Femur (tissue), 1 donor: ENCODE results near the gene CLHC1.
"Not testable (repeated sequence)": the region's sequence is repeated elsewhere in the genome, so short reads cannot be mapped to it uniquely, and the experiment has no call there.

Source experiments
- DNase-seq: peaks from one replicate; pipeline ENCODE4 v3.0.0-alpha.2; 2017

The CLHC1 gene

GRCh38 chr2:55152475-55153412 is 79.3 kb downstream of the CLHC1 start:
- no peak for DNase-seq

GRCh38 chr2:55151733-55152433 is 80.2 kb downstream of the CLHC1 start:
- DNase-seq = no peak

GRCh38 chr2:55150834-55151233 is 81.3 kb downstream of the CLHC1 start:
- DNase-seq = no peak

- no peak for DNase-seq
Measured at GRCh38 chr2:55148269-55148668, 83.8 kb downstream of the CLHC1 start.

GRCh38 chr2:55147531-55147930 is 84.6 kb downstream of the CLHC1 start:
- DNase-seq = no peak

- DNase-seq = no peak
Measured at GRCh38 chr2:55147041-55147440, 85.1 kb downstream of the CLHC1 start.

- no peak for DNase-seq
Measured at GRCh38 chr2:55146263-55146662, 85.8 kb downstream of the CLHC1 start.

GRCh38 chr2:55144922-55145820 is 86.9 kb downstream of the CLHC1 start:
- no peak for DNase-seq

- DNase-seq = not testable (repeated sequence)
Measured at GRCh38 chr2:55143706-55144105, 88.4 kb downstream of the CLHC1 start.

- no peak for DNase-seq
Measured at GRCh38 chr2:55142518-55142917, 89.6 kb downstream of the CLHC1 start.

- no peak for DNase-seq
Measured at GRCh38 chr2:55141572-55142413, 90.3 kb downstream of the CLHC1 start.

- DNase-seq = no peak
Measured at GRCh38 chr2:55140316-55141219, 91.5 kb downstream of the CLHC1 start.

- DNase-seq = no peak
Measured at GRCh38 chr2:55139305-55139704, 92.8 kb downstream of the CLHC1 start.

- DNase-seq = no peak
Measured at GRCh38 chr2:55138882-55139229, 93.2 kb downstream of the CLHC1 start.

GRCh38 chr2:55138014-55138881 is 93.8 kb downstream of the CLHC1 start:
- no peak for DNase-seq

GRCh38 chr2:55137024-55137958 is 94.8 kb downstream of the CLHC1 start:
- DNase-seq = no peak

- no peak for DNase-seq
Measured at GRCh38 chr2:55136138-55136541, 96.0 kb downstream of the CLHC1 start.

- no peak for DNase-seq
Measured at GRCh38 chr2:55135491-55135890, 96.6 kb downstream of the CLHC1 start.

GRCh38 chr2:55134316-55134706 is 97.8 kb downstream of the CLHC1 start:
- DNase-seq = no peak
